ENCODE measurements around the gene EFEMP2.
"Not testable (repeated sequence)": the region's sequence is repeated elsewhere in the genome, so short reads cannot be mapped to it uniquely, and the experiment has no call there.

Gene EFEMP2

DNA sequence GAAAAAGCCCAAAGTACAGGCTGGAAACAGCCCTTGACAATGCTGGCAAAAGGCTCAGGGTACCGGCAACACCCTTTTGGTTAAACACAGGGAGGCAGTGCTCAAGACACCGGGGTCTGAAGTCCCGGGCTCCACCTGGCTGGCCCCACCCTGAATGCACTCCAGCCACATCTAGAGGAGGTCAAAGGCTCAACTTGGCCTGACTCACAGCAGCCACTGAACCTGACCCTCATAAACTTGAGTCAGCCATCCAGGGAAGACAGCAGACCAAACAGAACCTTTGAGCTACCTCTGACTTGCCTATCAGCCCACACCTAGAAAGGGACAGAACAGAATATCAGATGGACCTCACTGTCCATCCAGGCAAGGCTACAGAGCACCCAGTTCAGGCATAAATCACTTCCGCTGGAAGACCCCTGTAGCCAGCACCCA lies 18.4 kb downstream of the EFEMP2 start:
- DNase-seq (ENCODE audit: low spot score): no peak

DNA sequence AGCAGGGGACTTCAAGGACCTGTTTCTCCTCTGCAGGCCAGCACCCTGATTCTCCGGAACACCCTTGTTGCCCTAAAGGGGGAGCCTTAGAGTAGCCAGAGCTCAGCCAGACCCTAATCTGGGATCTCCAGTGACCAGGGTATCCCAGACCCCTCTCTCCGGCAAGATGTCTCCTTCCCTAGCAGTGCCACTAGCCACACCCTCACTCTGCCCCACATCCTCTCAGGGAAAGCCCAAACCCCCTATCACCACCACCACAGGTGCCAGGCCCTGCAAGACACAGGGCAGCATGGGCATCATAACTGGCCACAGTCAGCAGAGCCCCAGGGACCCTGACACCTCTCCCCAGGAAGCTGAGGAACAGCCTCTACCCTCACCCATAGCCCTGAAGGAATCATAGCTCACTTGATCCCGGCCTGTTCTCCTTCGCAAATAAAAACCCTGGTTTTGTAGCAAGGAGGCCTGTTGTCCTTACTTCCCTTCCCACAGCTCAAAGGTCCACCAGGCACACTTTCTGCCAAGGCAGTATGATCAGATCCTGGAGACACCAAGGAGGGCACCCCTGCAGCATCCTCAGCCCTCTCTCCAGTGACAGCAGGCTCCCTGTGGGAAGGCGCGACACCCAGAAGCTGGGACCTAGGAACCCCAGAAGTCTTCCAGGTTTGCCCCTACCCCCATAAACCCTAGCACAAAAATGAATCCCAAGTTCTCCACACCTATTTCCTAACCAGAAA lies 19.2 kb downstream of the EFEMP2 start:
- no peak for DNase-seq (ENCODE audit: low spot score)

GRCh38 chr11:65852508-65853245 lies 19.9 kb downstream of the EFEMP2 start:
- DNase-seq (ENCODE audit: low spot score): no peak

DNA sequence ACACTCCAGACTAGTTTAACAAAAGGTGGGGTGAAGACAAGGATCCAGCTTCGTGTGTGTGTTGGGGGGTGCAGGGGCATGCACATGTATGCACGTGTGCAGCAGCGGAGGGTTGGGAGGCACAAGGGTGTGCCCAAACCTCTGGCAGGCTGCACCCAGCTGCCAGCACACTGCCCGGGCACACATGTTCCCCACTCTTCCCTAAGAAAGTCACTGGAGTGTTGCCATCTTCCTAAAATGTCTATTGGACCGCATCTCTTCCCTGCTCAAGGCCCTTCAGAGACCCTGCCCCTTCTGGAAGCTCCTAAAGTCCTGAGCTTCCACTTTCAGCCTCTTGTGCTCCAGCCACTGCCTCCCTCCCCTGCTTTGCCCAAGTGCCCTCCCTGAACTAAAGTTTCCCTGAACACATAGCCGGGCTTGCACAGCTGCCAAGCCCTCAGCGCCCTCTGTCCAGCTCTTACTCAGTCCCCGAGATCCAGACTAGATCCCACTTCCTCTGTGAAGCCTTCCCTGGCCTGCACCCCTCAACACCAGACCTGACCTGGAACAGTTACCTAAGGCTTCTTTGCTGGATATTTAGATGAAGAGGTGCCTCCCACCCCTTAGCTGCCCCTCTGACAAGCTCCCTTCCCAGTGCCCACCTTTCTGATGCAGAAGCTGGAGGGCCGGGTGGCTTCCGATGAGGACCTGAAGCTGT lies 20.6 kb downstream of the EFEMP2 start:
- no peak for DNase-seq (ENCODE audit: low spot score)

GRCh38 chr11:65851083-65851579 lies 21.5 kb downstream of the EFEMP2 start:
- peak; percentile 54 for DNase-seq (ENCODE audit: low spot score)

DNA sequence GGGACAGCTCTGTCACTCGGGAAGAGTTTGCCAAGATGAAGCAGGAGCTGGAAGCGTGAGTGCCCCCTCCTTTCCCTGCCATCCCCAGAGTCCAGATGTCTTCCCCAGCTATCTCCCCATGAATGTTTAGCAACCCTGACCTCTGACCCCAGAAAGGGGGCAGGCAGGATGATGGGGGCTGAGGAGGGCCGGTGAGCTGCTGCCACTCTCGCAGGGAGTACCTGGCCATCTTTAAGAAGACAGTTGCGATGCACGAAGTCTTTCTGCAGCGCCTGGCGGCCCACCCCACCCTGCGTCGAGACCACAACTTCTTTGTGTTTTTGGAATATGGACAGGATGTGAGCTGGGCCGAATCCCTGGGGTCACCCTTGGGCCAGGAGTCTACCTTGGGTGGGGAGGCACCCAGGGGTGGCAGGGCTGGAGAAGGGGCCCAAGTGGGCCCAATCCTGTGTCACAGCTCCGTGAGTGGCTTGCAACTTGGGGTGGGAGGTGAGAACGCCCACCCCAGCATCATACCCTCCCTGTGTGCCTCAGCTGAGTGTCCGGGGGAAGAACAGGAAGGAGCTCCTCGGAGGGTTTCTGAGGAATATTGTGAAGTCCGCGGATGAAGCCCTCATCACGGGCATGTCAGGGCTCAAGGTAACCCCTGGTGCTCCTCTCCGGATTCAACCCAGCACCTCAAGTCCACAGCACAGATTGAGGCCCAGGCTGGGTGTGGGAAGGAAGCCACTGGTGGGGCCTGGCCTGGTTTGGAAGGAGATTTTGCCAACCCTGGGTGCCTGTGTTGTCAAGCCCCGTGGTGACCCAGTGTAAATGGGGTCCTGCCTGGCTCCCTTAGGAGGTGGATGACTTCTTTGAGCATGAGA lies 22.1 kb downstream of the EFEMP2 start:
- DNase-seq (ENCODE audit: low spot score): no peak

GRCh38 chr11:65849771-65850216 lies 22.8 kb downstream of the EFEMP2 start:
- no peak for DNase-seq (ENCODE audit: low spot score)

- no peak for DNase-seq (ENCODE audit: low spot score)
Observed at GRCh38 chr11:65849366-65849765, 23.2 kb downstream of the EFEMP2 start.

GRCh38 chr11:65848693-65849092 lies 23.9 kb downstream of the EFEMP2 start:
- DNase-seq (ENCODE audit: low spot score): not testable (repeated sequence)

DNA sequence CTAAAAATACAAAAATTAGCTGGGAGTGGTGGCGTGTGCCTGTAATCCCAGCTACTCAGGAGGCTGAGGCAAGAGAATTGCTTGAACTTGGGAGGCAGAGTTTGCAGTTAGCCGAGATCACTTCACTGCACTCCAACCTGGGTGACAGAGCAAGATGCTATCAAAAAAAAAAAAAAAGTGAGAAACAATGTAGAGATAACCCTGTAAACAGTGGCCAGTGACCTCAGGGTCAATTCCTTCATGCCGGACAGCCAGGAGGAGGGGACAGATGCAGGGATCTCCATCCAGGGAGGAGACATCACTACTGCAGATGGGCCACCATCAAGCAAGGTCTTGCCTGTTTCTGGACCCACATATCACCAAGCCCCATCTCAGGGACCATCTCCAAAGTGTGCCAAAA lies 24.9 kb downstream of the EFEMP2 start:
- DNase-seq (ENCODE audit: low spot score): no peak

DNA sequence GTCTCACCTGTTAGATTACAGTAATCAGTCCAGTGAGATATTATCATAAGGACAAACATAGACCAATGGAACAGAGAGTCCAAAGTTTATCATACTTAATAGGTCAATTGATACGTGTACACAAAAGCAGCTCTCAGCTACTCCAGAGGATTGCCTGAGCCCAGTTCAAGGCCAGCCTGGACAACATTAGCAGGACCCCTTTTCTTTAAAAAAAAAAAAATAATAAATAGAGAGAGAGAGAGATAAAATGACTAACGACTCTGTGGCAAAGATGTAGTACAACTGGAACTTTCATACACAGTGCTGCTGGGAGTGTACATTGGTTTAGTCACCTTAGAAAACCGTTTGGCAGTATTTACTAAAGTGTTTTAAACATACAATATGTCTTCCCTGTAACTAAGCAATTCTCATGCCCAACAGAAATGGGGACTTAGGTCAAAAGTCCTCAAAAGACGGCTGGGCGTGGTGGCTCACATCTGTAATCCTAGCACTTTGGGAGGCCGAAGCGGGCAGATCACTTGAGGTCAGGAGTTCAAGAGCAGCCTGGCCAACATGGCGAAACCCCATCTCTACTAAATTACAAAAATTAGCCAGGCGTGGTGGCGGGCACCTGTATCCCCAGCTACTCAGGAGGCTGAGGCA lies 28.2 kb downstream of the EFEMP2 start:
- no peak for DNase-seq (ENCODE audit: low spot score)

DNA sequence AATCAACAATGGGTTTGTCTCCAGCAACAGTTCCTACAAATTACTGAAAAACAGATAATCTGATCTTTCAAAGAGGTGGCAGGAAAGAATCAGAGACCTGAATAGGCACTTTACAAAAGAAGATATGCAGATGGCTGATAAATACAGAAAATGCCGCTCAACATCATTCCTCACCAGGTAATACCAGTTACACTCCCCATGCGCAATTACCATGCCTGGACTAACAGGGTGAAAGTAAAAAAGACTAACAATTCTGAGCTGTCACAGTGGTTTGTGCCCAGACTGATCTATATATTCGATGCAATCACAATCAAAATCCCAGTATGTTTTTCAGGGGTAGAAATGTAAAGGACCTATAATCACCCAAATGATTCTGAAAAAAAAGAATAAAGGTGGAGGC lies 28.8 kb downstream of the EFEMP2 start:
- no peak for DNase-seq (ENCODE audit: low spot score)

DNA sequence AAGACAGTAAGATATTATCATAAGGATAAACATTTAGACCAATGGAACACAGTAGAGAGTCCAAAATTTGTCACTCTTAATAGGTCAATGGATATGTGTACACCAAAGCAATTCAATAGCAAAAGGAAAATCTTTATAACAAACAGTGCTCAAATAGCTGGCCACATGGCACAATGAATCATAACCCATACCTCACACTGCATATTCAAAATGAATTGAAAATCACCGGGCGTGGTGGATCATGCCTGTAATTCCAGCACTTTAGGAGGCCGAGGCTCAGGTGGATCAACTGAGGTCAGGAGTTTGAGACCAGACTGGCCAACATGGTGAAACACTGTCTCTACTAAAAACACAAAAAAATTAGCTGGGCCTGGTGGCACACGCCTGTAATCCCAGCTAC lies 30.5 kb downstream of the EFEMP2 start:
- no peak for DNase-seq (ENCODE audit: low spot score)

DNA sequence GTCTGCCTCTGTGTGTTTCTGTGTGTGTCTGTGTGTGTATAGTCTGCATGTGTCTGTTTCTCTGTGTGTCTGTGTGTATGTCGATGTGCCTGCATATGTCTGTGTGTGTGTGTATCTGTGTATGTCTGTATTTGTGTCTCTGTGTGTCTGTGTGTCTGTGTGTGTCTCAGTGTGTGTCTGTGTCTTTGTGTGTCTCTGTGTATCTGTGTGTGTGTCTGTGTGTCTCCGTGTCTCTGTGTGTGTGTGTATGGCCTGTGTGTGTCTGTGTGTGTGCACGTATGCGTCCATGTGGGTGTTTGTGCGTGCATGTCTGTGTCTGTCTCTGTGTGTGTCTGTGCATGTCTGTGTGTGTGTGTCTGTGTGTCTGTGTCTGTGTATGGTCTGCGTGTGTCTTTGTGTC lies 38.4 kb downstream of the EFEMP2 start:
- DNase-seq (ENCODE audit: low spot score): no peak

DNA sequence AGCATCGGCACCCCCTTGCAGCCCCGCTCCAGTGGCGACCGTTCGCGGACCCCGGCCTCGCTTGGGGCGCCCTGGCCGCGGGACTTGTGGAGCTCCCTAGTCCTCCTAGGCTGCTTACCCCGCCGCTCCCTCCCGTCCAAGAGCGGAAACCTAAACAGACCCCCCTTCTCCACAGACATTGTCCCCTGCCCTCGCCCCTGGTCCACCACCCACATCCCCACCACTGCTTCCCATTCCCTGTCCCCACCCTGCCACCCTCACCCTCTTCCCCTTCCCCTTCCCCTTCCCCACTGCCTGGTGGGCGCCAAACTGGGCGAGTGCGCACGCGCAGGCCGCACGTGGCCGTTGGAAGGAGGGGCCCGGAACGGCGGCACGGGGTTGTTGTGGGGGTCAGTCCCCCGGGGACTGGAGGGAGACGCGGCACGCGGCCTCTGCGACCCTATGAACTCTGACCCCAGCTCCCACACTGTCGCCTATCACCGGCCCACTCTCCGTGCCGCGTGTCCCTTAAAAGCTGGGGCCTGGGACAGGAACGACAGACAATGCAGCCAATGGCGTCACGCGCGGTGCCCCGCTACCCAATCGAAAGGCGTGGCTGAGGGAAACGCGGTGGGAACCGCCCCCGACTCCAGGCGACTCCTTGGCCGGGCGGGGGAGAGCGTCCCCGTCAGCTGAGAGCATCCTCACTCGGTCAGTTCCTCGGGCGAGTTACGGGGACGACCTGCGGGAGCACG lies 39.1 kb downstream of the EFEMP2 start, which contains the start of gene SNX32:
SNX32 (plus strand) TSS at position 667 of the 734 bp plus-strand sequence. CDS start 103 bp downstream, outside the sequence.
- peak; percentile 87 for DNase-seq (ENCODE audit: low spot score)

DNA sequence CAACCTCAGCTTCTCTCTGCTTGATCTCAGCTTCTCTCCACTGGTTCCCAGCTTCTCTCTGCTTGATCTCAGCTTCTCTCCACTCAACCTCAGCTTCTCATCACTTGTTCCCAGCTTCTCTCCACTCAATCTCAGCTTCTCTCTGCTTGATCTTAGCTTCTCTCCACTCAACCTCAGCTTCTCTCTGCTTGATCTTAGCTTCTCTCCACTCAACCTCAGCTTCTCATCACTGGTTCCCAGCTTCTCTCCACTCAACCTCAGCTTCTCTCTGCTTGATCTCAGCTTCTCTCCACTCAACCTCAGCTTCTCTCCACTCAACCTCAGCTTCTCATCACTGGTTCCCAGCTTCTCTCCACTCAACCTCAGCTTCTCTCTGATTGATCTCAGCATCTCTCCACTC lies 40.4 kb downstream of the EFEMP2 start:
- DNase-seq (ENCODE audit: low spot score): not testable (repeated sequence)

GRCh38 chr11:65829459-65829858 lies 43.1 kb downstream of the EFEMP2 start:
- no peak for DNase-seq (ENCODE audit: low spot score)

- DNase-seq (ENCODE audit: low spot score): no peak
Observed at GRCh38 chr11:65826984-65827735, 45.4 kb downstream of the EFEMP2 start.

DNA sequence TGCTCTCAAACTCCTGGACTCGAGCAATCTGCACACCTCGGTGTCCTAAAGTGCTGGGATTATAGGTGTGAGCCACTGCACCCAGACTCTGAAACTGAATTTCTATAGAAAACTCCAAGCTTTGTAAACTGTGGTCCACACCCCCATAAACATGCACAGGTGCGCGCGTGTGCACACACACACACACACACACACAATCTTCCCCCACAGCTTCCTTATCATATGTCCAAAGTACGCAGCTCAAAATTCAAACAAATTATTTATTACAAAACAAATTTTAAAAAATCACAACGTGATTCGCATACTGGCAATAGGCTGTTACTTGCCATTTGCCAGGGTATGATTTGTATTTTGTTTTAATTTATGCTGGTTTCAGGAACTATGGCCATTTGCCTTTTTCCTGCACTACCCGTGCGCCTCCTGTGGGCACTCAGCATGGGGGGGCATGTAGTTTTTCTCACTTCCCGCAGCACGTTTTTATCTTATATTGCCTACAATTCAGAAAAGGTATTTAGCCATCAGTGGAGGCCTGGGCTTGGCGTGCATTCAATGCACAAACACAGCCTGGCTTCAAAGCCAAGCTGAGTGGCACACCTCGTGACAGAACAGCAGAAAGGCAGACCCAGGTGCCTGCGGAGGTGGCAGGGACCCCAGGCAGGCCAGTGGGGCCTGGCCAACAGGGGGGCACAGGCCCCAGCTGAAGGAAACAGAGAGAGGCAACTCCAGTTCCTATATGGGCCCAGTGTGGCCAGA lies 49.6 kb downstream of the EFEMP2 start:
- no peak for DNase-seq (ENCODE audit: low spot score)
